CD4-positive, alpha-beta T cell treated with Interleukin-15 for 4 hours (primary cell): ENCODE data around the gene SEC24A.
"Not testable (repeated sequence)": the region's sequence is repeated elsewhere in the genome, so short reads cannot be mapped to it uniquely, and the experiment has no call there.

ENCODE experiments used
- DNase-seq: peaks from one replicate; pipeline ENCODE4 v3.0.0-alpha.2; 2020; ENCODE audit warnings: low spot score

Gene SEC24A

GRCh38 chr5:134648425-134649162 is at the start of gene SEC24A:
Gene SEC24A (plus strand): TSS chr5:134648785. CDS start chr5:134649077, 292 bp downstream.
- peak; percentile 89 for DNase-seq

- not testable (repeated sequence) for DNase-seq
Measured at GRCh38 chr5:134599820-134600219, 48.8 kb upstream of the SEC24A start.

- no peak for DNase-seq
Measured at GRCh38 chr5:134600600-134600999, 48.0 kb upstream of the SEC24A start.

- DNase-seq, result no peak
Measured at GRCh38 chr5:134603059-134603458, 45.5 kb upstream of the SEC24A start.

- DNase-seq, result no peak
Measured at GRCh38 chr5:134604908-134605307, 43.7 kb upstream of the SEC24A start.

- no peak for DNase-seq
Measured at GRCh38 chr5:134606726-134607125, 41.9 kb upstream of the SEC24A start.

GRCh38 chr5:134608555-134608954 is 40.0 kb upstream of the SEC24A start:
- DNase-seq, result no peak

GRCh38 chr5:134609232-134609851 is 39.2 kb upstream of the SEC24A start:
- no peak for DNase-seq

- no peak for DNase-seq
Measured at GRCh38 chr5:134610725-134611124, 37.9 kb upstream of the SEC24A start.

- DNase-seq, result no peak
Measured at GRCh38 chr5:134611515-134611914, 37.1 kb upstream of the SEC24A start.

- no peak for DNase-seq
Measured at GRCh38 chr5:134614450-134615085, 34.0 kb upstream of the SEC24A start.

- DNase-seq, result no peak
Measured at GRCh38 chr5:134620634-134621033, 28.0 kb upstream of the SEC24A start.

- DNase-seq, result no peak
Measured at GRCh38 chr5:134625559-134625958, 23.0 kb upstream of the SEC24A start.

GRCh38 chr5:134626369-134627014 is 22.1 kb upstream of the SEC24A start:
- no peak for DNase-seq

GRCh38 chr5:134634227-134634626 is 14.4 kb upstream of the SEC24A start:
- DNase-seq, result no peak

- DNase-seq, result not testable (repeated sequence)
Measured at GRCh38 chr5:134635366-134635765, 13.2 kb upstream of the SEC24A start.

- no peak for DNase-seq
Measured at GRCh38 chr5:134637116-134637721, 11.4 kb upstream of the SEC24A start.

GRCh38 chr5:134638760-134639201 is 9.8 kb upstream of the SEC24A start:
- no peak for DNase-seq

GRCh38 chr5:134642931-134643530 is 5.6 kb upstream of the SEC24A start:
- DNase-seq, result no peak

GRCh38 chr5:134647750-134648424 is 698 bp upstream of the SEC24A start:
- DNase-seq, result peak; percentile 40

- no peak for DNase-seq
Measured at GRCh38 chr5:134649163-134649835, 714 bp downstream of the SEC24A start.
